Right lobe of liver (tissue), 4 donors: ENCODE data around the gene CACNA1C.

Experiments used
- CTCF ChIP-seq, 4 donors: fragments of 200-600 bp in 3 of 4; fragments of 450-650 bp in 1 of 4; IDR thresholded peaks; one replicate each; pipeline versions ENCODE4 v1.5.1 to v1.8.0; 2016 to 2022; ENCODE audit warnings: antibody characterized with exemption in 4 of 4, mild to moderate bottlenecking in 2 of 4
- POLR2A ChIP-seq: fragments of 450-650 bp; IDR thresholded peaks from one replicate; pipeline ENCODE4 v1.6.1; 2017; ENCODE audit warnings: antibody characterized with exemption, mild to moderate bottlenecking
- donor health status: DM: no; HTN: no; CAD: no.
- donor health status: DM: no; HTN: no; CAD: no.
- donor health status: DM: no; HTN: yes; CAD: no.

DNA sequence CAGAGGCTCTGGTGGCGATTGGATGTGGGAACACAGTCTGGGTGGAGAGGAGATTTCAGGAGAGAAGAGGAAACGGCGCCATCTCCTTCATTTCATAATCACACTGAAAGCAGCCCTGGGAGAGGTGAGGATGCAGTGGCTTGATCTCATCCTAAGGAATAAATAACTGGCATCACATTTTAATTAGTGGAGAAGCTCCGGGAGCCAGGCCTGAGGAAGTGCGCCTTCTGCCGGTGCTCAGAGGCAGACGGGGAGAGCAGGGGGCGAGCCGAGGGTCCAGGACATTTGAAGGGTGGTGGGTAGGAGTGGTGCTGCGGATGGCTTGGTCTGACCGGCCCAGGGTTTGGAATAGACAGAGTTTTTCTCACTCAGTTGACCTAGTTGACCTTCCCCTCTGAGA is 265.0 kb downstream of the CACNA1C start:
- no peak for TF ChIP-seq POLR2A
- TF ChIP-seq CTCF (IDR thresholded peaks at IDR 0.05), result no peak
